ENCODE data around the gene UTS2.

UTS2 gene

GRCh38 chr1:7860130-7860529 lies 7.3 kb upstream of the UTS2 start:
- H3K4me1 ChIP-seq (ENCODE audit: insufficient read depth, low read length) = no peaks in the 10 kb centered on the region; the same call in 1 of the 2 replicates
- no peaks in the 10 kb centered on the region for H3K27me3 ChIP-seq (ENCODE audit: insufficient read depth, low read length)
- H3K4me3 ChIP-seq (ENCODE audit: low read length) = no peak overlapping the region
- no peak overlapping the region for H3K27ac ChIP-seq (ENCODE audit: low read length)
- H3K36me3 ChIP-seq (ENCODE audit: insufficient read depth, low read depth, low read length) = no peaks in the 10 kb centered on the region
- no peaks in the 10 kb centered on the region for H3K9me3 ChIP-seq (ENCODE audit: insufficient read depth, low read depth, low read length)
- no peak overlapping the region for H3K9ac ChIP-seq (ENCODE audit: low read depth, low read length)

GRCh38 chr1:7859406-7859805 lies 6.5 kb upstream of the UTS2 start:
- no peaks in the 10 kb centered on the region; the same call in 1 of the 2 replicates for H3K4me1 ChIP-seq (ENCODE audit: insufficient read depth, low read length)
- H3K27ac ChIP-seq (ENCODE audit: low read length) = no peak overlapping the region
- H3K4me3 ChIP-seq (ENCODE audit: low read length) = no peak overlapping the region
- H3K27me3 ChIP-seq (ENCODE audit: insufficient read depth, low read length) = no peaks in the 10 kb centered on the region
- H3K9ac ChIP-seq (ENCODE audit: low read depth, low read length) = no peak overlapping the region
- no peaks in the 10 kb centered on the region for H3K36me3 ChIP-seq (ENCODE audit: insufficient read depth, low read depth, low read length)
- H3K9me3 ChIP-seq (ENCODE audit: insufficient read depth, low read depth, low read length) = no peaks in the 10 kb centered on the region

- Histone ChIP-seq H3K4me3 (ENCODE audit: low read length) (no peak overlapping the region), H3K27me3 (ENCODE audit: insufficient read depth, low read length) (no peaks in the 10 kb centered on the region), H3K27ac (ENCODE audit: low read length) (no peak overlapping the region), H3K4me1 (ENCODE audit: insufficient read depth, low read length) (peaks cover under 1% of the 10 kb centered on the region; the same call in 1 of the 2 replicates), H3K36me3 (ENCODE audit: insufficient read depth, low read depth, low read length) (no peaks in the 10 kb centered on the region), H3K9ac (ENCODE audit: low read depth, low read length) (no peak overlapping the region), H3K9me3 (ENCODE audit: insufficient read depth, low read depth, low read length) (no peaks in the 10 kb centered on the region)
These were observed 5.1 kb upstream of the UTS2 start for GRCh38 chr1:7857985-7858384.

GRCh38 chr1:7857000-7857399 lies 4.1 kb upstream of the UTS2 start:
- Histone ChIP-seq H3K27me3 (ENCODE audit: insufficient read depth, low read length) (no peaks in the 10 kb centered on the region), H3K4me1 (ENCODE audit: insufficient read depth, low read length) (peaks cover 2% of the 10 kb centered on the region; the same call in 1 of the 2 replicates), H3K27ac (ENCODE audit: low read length) (no peak overlapping the region), H3K4me3 (ENCODE audit: low read length) (no peak overlapping the region), H3K9me3 (ENCODE audit: insufficient read depth, low read depth, low read length) (no peaks in the 10 kb centered on the region), H3K9ac (ENCODE audit: low read depth, low read length) (no peak overlapping the region), H3K36me3 (ENCODE audit: insufficient read depth, low read depth, low read length) (no peaks in the 10 kb centered on the region)

GRCh38 chr1:7856345-7856744 lies 3.5 kb upstream of the UTS2 start:
- Histone ChIP-seq H3K4me3 (ENCODE audit: low read length) (no peak overlapping the region), H3K27me3 (ENCODE audit: insufficient read depth, low read length) (no peaks in the 10 kb centered on the region), H3K4me1 (ENCODE audit: insufficient read depth, low read length) (peaks cover 2% of the 10 kb centered on the region; the same call in 1 of the 2 replicates), H3K9ac (ENCODE audit: low read depth, low read length) (no peak overlapping the region), H3K9me3 (ENCODE audit: insufficient read depth, low read depth, low read length) (no peaks in the 10 kb centered on the region), H3K36me3 (ENCODE audit: insufficient read depth, low read depth, low read length) (no peaks in the 10 kb centered on the region), H3K27ac (ENCODE audit: low read length) (no peak overlapping the region)

- Histone ChIP-seq H3K9me3 (ENCODE audit: insufficient read depth, low read depth, low read length) (no peaks in the 10 kb centered on the region), H3K27ac (ENCODE audit: low read length) (no peak overlapping the region), H3K4me1 (ENCODE audit: insufficient read depth, low read length) (peaks cover 2% of the 10 kb centered on the region; the same call in 1 of the 2 replicates), H3K4me3 (ENCODE audit: low read length) (no peak overlapping the region), H3K27me3 (ENCODE audit: insufficient read depth, low read length) (no peaks in the 10 kb centered on the region), H3K36me3 (ENCODE audit: insufficient read depth, low read depth, low read length) (no peaks in the 10 kb centered on the region), H3K9ac (ENCODE audit: low read depth, low read length) (no peak overlapping the region)
These were observed 790 bp upstream of the UTS2 start for GRCh38 chr1:7853684-7854026.

- H3K4me1 ChIP-seq (ENCODE audit: insufficient read depth, low read length) = peaks cover 2% of the 10 kb centered on the region; the same call in 1 of the 2 replicates
- no peak overlapping the region for H3K27ac ChIP-seq (ENCODE audit: low read length)
- H3K36me3 ChIP-seq (ENCODE audit: insufficient read depth, low read depth, low read length) = no peaks in the 10 kb centered on the region
- H3K4me3 ChIP-seq (ENCODE audit: low read length) = no peak overlapping the region
- no peaks in the 10 kb centered on the region for H3K9me3 ChIP-seq (ENCODE audit: insufficient read depth, low read depth, low read length)
- no peak overlapping the region for H3K9ac ChIP-seq (ENCODE audit: low read depth, low read length)
- no peaks in the 10 kb centered on the region for H3K27me3 ChIP-seq (ENCODE audit: insufficient read depth, low read length)
These were observed 2.1 kb downstream of the UTS2 start for GRCh38 chr1:7850786-7851185.

GRCh38 chr1:7847599-7847998 lies 5.3 kb downstream of the UTS2 start:
- H3K4me1 ChIP-seq (ENCODE audit: insufficient read depth, low read length) = no peaks in the 10 kb centered on the region; the same call in 1 of the 2 replicates
- no peaks in the 10 kb centered on the region for H3K9me3 ChIP-seq (ENCODE audit: insufficient read depth, low read depth, low read length)
- H3K4me3 ChIP-seq (ENCODE audit: low read length) = no peak overlapping the region
- no peak overlapping the region for H3K27ac ChIP-seq (ENCODE audit: low read length)
- H3K9ac ChIP-seq (ENCODE audit: low read depth, low read length) = no peak overlapping the region
- H3K36me3 ChIP-seq (ENCODE audit: insufficient read depth, low read depth, low read length) = no peaks in the 10 kb centered on the region
- H3K27me3 ChIP-seq (ENCODE audit: insufficient read depth, low read length) = no peaks in the 10 kb centered on the region

GRCh38 chr1:7846656-7847055 lies 6.2 kb downstream of the UTS2 start:
- Histone ChIP-seq H3K36me3 (ENCODE audit: insufficient read depth, low read depth, low read length) (no peaks in the 10 kb centered on the region), H3K27me3 (ENCODE audit: insufficient read depth, low read length) (no peaks in the 10 kb centered on the region), H3K27ac (ENCODE audit: low read length) (no peak overlapping the region), H3K4me1 (ENCODE audit: insufficient read depth, low read length) (no peaks in the 10 kb centered on the region), H3K9me3 (ENCODE audit: insufficient read depth, low read depth, low read length) (no peaks in the 10 kb centered on the region), H3K9ac (ENCODE audit: low read depth, low read length) (no peak overlapping the region), H3K4me3 (ENCODE audit: low read length) (no peak overlapping the region)

GRCh38 chr1:7845761-7846160 lies 7.1 kb downstream of the UTS2 start:
- H3K27me3 ChIP-seq (ENCODE audit: insufficient read depth, low read length) = no peaks in the 10 kb centered on the region
- H3K36me3 ChIP-seq (ENCODE audit: insufficient read depth, low read depth, low read length) = no peaks in the 10 kb centered on the region
- no peak overlapping the region for H3K4me3 ChIP-seq (ENCODE audit: low read length)
- no peaks in the 10 kb centered on the region for H3K4me1 ChIP-seq (ENCODE audit: insufficient read depth, low read length)
- H3K27ac ChIP-seq (ENCODE audit: low read length) = no peak overlapping the region
- no peaks in the 10 kb centered on the region for H3K9me3 ChIP-seq (ENCODE audit: insufficient read depth, low read depth, low read length)
- no peak overlapping the region for H3K9ac ChIP-seq (ENCODE audit: low read depth, low read length)

GRCh38 chr1:7842517-7842916 lies 10.3 kb downstream of the UTS2 start:
- Histone ChIP-seq H3K27me3 (ENCODE audit: insufficient read depth, low read length) (no peaks in the 10 kb centered on the region), H3K4me3 (ENCODE audit: low read length) (no peak overlapping the region), H3K36me3 (ENCODE audit: insufficient read depth, low read depth, low read length) (peaks cover 19% of the 10 kb centered on the region; the same call in 1 of the 2 replicates), H3K4me1 (ENCODE audit: insufficient read depth, low read length) (no peaks in the 10 kb centered on the region), H3K27ac (ENCODE audit: low read length) (no peak overlapping the region), H3K9ac (ENCODE audit: low read depth, low read length) (no peak overlapping the region), H3K9me3 (ENCODE audit: insufficient read depth, low read depth, low read length) (peaks cover 4% of the 10 kb centered on the region)

GRCh38 chr1:7839526-7839925 lies 13.3 kb downstream of the UTS2 start:
- Histone ChIP-seq H3K9ac (ENCODE audit: low read depth, low read length) (no peak overlapping the region), H3K27ac (ENCODE audit: low read length) (no peak overlapping the region), H3K27me3 (ENCODE audit: insufficient read depth, low read length) (no peaks in the 10 kb centered on the region), H3K4me3 (ENCODE audit: low read length) (no peak overlapping the region), H3K36me3 (ENCODE audit: insufficient read depth, low read depth, low read length) (peaks cover 38% of the 10 kb centered on the region), H3K4me1 (ENCODE audit: insufficient read depth, low read length) (no peaks in the 10 kb centered on the region), H3K9me3 (ENCODE audit: insufficient read depth, low read depth, low read length) (peaks cover 4% of the 10 kb centered on the region)

- peaks cover 38% of the 10 kb centered on the region for H3K36me3 ChIP-seq (ENCODE audit: insufficient read depth, low read depth, low read length)
These were observed 14.2 kb downstream of the UTS2 start for GRCh38 chr1:7838714-7839113.

More at GRCh38 chr1:7838714-7839113, 14.2 kb downstream of the UTS2 start:
- H3K9me3 ChIP-seq (ENCODE audit: insufficient read depth, low read depth, low read length) = peaks cover 4% of the 10 kb centered on the region
- no peak overlapping the region for H3K9ac ChIP-seq (ENCODE audit: low read depth, low read length)
- no peak overlapping the region for H3K4me3 ChIP-seq (ENCODE audit: low read length)
- no peaks in the 10 kb centered on the region for H3K4me1 ChIP-seq (ENCODE audit: insufficient read depth, low read length)
- H3K27ac ChIP-seq (ENCODE audit: low read length) = no peak overlapping the region
- H3K27me3 ChIP-seq (ENCODE audit: insufficient read depth, low read length) = no peaks in the 10 kb centered on the region

Data from iPS-20b (cell line).